ENCODE measurements around the gene FNDC3B. TPM values are rescaled to one million over a fixed set of nuclear protein-coding genes. Genes with fewer than 3 reads are reported as not detected.

The FNDC3B gene
- total and polyA plus RNA-seq, 2 of the 8 experiments (the other 6 are each of a cell fraction or from before 2014, with no cell fraction given): 14.1 to 44.4 TPM

- TF ChIP-seq KDM1A (IDR thresholded peaks at IDR 0.05; ENCODE audit: borderline replicate concordance, low read length) (no peak), SP1 (IDR thresholded peaks at IDR 0.05; ENCODE audit: low read depth, low read length) (no peak), GABPA (IDR thresholded peaks at IDR 0.05; ENCODE audit: borderline replicate concordance, insufficient read depth, low read length) (no peak), HDAC6 (IDR thresholded peaks at IDR 0.05; ENCODE audit: low read depth, low read length) (no peak)
Measured at GRCh38 chr3:172154768-172155664, 115.6 kb downstream of the FNDC3B start (continued).
